Measurements from ENCODE around the gene JAG1. TPM values are rescaled to one million over a fixed set of nuclear protein-coding genes. Genes with fewer than 3 reads are reported as not detected.

JAG1 gene
- total RNA-seq, 4 donors from 2014 or later = 30.7 to 41.9 (median 36.3) TPM

DNA sequence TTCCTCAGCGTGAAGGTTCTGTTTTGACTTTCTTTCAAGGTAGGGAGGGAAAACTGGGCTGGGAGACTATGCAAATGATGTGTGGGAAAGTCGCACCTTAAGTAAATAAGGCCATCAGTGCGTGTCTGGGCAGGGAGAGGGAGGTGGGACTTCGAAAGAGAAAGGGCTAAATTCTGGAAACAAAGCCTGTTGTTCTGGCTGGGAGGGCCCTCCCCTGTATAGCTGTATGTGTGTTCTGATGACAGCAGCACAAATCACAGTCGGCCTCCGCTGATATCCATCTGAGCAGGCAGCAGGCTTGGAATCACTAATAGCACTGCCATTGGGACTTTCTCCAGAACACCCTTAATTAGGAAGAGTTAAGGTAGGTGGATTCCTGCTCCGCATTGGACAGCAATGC lies 19.2 kb downstream of the JAG1 start:
- TF ChIP-seq, protein P1, sequence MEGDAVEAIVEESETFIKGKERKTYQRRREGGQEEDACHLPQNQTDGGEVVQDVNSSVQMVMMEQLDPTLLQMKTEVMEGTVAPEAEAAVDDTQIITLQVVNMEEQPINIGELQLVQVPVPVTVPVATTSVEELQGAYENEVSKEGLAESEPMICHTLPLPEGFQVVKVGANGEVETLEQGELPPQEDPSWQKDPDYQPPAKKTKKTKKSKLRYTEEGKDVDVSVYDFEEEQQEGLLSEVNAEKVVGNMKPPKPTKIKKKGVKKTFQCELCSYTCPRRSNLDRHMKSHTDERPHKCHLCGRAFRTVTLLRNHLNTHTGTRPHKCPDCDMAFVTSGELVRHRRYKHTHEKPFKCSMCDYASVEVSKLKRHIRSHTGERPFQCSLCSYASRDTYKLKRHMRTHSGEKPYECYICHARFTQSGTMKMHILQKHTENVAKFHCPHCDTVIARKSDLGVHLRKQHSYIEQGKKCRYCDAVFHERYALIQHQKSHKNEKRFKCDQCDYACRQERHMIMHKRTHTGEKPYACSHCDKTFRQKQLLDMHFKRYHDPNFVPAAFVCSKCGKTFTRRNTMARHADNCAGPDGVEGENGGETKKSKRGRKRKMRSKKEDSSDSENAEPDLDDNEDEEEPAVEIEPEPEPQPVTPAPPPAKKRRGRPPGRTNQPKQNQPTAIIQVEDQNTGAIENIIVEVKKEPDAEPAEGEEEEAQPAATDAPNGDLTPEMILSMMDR (IDR thresholded peaks at IDR 0.05) = no peak
- TF ChIP-seq POLR2A (IDR thresholded peaks at IDR 0.05; ENCODE audit: low read depth) = no peak
- no peak for TF ChIP-seq EP300 (IDR thresholded peaks at IDR 0.05)
- no peak for TF ChIP-seq POLR2AphosphoS5 (IDR thresholded peaks at IDR 0.05)
- H3K36me3 ChIP-seq = peaks cover 11 to 87% (median 37%) of the 10 kb centered on the region in 4 donors
- H3K27me3 ChIP-seq = no peaks in the 10 kb centered on the region
- H3K4me1 ChIP-seq = peaks cover 48 to 69% (median 66%) of the 10 kb centered on the region in 4 donors
- WGBS = 83% methylated on average over 7 of the region's 7 CpGs
- peak overlapping the region; percentile 42 to 61 (median 52) for H3K27ac ChIP-seq (replicated peaks in 1 of 4)
- H3K9me3 ChIP-seq = no peaks in the 10 kb centered on the region
- no peak overlapping the region for H3K4me3 ChIP-seq
- DNase-seq (ENCODE audit: extremely low spot score) = no peak
- intact Hi-C loops (cut with DNase I) = no loop called here

DNA sequence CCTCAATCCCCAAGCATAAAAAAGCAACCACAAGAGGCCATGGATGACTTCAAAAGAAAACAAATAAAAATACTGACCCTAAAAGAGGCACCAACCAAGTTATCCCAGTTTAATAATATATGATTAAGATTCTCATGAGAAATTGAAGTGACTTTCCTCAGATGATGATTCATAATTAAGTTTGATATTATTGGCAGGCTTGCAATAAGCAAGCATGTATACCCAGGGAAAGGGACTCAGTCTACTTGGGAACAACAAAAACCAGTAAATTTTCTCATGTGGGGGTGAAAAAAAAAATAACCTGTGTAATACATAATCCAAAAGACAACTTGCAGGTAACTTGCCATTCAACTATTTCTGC lies 19.6 kb downstream of the JAG1 start:
- Histone ChIP-seq H3K36me3 (peaks cover 11 to 89% (median 39%) of the 10 kb centered on the region in 4 donors), H3K4me1 (peaks cover 46 to 69% (median 64%) of the 10 kb centered on the region in 4 donors), H3K9me3 (no peaks in the 10 kb centered on the region), H3K27me3 (no peaks in the 10 kb centered on the region), H3K4me3 (no peak overlapping the region), H3K27ac (replicated peaks in 1 of 4) (peak overlapping the region; percentile 42 to 61 (median 52))
- intact Hi-C loops (cut with DNase I) = no loop called here
- TF ChIP-seq, protein P1 (IDR thresholded peaks at IDR 0.05) = no peak
- no peak for DNase-seq (ENCODE audit: extremely low spot score)

DNA sequence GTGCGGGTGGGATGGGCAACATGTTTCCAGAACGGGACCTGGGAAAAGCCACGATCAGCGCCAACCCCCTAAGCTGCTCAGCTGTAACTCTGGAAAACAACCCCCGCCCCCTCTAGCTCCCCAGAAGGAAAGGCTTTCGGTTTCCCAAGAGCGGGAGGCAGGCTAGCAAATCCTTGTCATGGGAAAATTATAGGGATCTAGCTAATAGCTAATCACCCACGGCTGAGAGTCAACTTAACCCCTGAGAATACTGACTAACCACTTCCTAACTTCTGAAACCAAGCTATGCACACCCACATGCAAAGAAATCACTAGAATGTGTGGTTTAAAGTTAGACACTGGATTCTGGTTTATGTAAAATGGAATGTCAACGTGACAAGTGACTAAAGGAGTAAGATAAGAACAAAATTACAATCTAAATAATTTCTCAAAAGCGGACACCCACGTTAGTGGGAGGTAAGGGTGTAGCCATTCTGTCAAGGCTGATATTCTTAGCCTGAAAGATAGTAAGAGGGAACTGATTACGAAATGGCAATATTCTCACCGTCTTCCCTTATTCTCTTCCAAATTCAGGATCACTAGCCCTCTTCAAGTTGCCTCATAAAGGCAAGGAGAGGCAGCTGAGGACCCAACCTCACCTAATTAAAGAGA lies 20.1 kb downstream of the JAG1 start:
- intact Hi-C loops (cut with DNase I) = no loop called here
- Histone ChIP-seq H3K9me3 (no peaks in the 10 kb centered on the region), H3K4me3 (peak overlapping the region; percentile 20 to 36 (median 24)), H3K36me3 (peaks cover 11 to 89% (median 41%) of the 10 kb centered on the region in 4 donors), H3K4me1 (peaks cover 46 to 64% (median 60%) of the 10 kb centered on the region in 4 donors), H3K27ac (replicated peaks in 1 of 4) (peak overlapping the region; percentile 42 to 68 (median 55)), H3K27me3 (no peaks in the 10 kb centered on the region)
- WGBS = 48% methylated on average over 9 of the region's 13 CpGs
- DNase-seq (ENCODE audit: extremely low spot score) = no peak
- no peak for TF ChIP-seq POLR2A (IDR thresholded peaks at IDR 0.05; ENCODE audit: low read depth)
- no peak for TF ChIP-seq POLR2AphosphoS5 (IDR thresholded peaks at IDR 0.05)
- no peak for TF ChIP-seq EP300 (IDR thresholded peaks at IDR 0.05)
- TF ChIP-seq, protein P1 (IDR thresholded peaks at IDR 0.05) = no peak

DNA sequence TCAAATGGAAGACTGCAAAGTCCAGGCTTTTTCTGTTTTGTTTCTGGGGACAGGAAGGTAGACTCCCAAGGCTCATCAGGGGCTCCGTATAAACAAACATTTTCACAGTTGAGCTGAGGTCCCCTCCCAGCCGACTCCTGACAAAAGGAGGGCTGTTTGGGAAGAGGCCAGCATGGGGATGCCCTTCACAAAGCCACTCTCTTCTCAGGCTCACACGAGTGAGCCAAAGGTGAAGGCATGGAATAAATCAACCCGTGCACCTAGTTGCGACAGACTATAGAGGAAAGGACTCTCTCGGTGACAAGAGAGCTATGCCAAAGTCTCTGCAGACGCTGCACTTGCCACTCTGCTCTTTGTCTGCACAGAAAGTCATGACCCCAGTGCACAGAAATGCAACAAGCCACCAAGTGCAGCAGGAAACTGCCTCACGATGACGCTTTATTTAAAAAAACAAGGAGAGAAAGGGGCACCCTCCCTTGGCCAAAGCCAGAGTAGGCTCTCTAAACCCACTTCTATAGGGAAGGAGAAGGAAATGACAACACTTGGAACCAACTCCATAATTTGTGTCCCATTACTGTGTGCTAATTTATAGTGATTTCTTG lies 21.0 kb downstream of the JAG1 start:
- TF ChIP-seq EP300 (IDR thresholded peaks at IDR 0.05) (no peak), POLR2AphosphoS5 (IDR thresholded peaks at IDR 0.05) (no peak), POLR2A (IDR thresholded peaks at IDR 0.05; ENCODE audit: low read depth) (no peak)
- TF ChIP-seq, protein P1 (IDR thresholded peaks at IDR 0.05) = no peak
- Histone ChIP-seq H3K27me3 (no peaks in the 10 kb centered on the region), H3K9me3 (no peaks in the 10 kb centered on the region), H3K27ac (replicated peaks in 1 of 4) (peak overlapping the region; percentile 42 to 68 (median 58)), H3K4me1 (peaks cover 46 to 61% (median 55%) of the 10 kb centered on the region in 4 donors), H3K36me3 (peaks cover 5 to 89% (median 43%) of the 10 kb centered on the region in 4 donors), H3K4me3 (peak overlapping the region in 2 of 4 donors; percentile 25 to 36)
- 48% methylated on average over 9 of the region's 9 CpGs for WGBS
- no peak for DNase-seq (ENCODE audit: extremely low spot score)
- intact Hi-C loops (cut with DNase I) = no loop called here

Measured in esophagus muscularis mucosa (tissue), 4 donors.